ENCODE data around the gene ACTN2. TPM values are rescaled to one million over a fixed set of nuclear protein-coding genes. Genes with fewer than 3 reads are reported as not detected.

Gene ACTN2
- total RNA-seq, 1 experiment from 2014 or later, result 0.49 TPM

DNA sequence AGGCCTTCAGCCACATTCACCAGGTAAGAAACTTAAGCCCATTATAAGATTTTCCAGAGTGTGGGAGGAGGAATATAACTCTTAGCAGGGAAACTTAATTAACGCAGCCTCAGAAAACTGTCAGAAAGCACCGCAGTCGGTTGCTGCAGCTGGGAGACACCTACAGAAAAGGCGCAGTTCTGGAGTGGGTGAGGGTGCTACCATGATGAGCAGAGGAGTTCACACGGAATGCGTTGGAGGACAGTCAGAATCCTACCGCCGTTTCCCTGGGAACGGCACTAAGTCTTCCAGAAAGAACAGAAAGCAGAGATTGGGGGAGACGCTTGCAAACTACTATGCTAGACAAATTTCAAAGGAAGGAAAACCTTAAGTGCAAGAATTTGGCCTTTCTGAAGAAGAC, 6.4 kb downstream of the ACTN2 start:
- no TSS peak for BruUV-seq (replicated peaks)
- no peak for ATAC-seq

DNA sequence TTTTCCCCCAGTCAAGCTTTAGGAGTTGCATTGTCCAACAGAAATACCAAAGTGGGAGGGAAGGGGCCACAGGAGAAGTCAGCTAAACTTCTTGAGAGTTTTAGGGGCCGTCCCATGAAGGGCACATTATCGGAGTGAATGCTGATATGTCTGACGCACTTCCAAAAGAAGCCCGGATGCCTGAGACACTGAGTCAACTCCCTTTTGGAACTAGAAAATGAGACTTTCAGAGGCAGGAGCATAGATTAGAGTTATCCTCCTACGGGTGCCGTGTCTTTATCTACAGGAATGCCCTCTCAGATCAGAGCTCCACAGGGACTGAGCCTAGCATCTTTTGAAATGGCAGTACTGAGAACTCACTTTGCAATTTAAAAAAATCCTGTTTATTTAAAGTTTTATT, 13.1 kb downstream of the ACTN2 start:
- no peak for ATAC-seq
- TF ChIP-seq TCF7L2 (IDR thresholded peaks at IDR 0.05; ENCODE audit: low read depth, low read length) (no peak), POLR2AphosphoS5 (IDR thresholded peaks at IDR 0.05; ENCODE audit: low read depth, low read length) (no peak), SIN3A (IDR thresholded peaks at IDR 0.05; ENCODE audit: borderline replicate concordance, insufficient read depth, low read depth, low read length) (no peak)
- TF ChIP-seq, protein P1, sequence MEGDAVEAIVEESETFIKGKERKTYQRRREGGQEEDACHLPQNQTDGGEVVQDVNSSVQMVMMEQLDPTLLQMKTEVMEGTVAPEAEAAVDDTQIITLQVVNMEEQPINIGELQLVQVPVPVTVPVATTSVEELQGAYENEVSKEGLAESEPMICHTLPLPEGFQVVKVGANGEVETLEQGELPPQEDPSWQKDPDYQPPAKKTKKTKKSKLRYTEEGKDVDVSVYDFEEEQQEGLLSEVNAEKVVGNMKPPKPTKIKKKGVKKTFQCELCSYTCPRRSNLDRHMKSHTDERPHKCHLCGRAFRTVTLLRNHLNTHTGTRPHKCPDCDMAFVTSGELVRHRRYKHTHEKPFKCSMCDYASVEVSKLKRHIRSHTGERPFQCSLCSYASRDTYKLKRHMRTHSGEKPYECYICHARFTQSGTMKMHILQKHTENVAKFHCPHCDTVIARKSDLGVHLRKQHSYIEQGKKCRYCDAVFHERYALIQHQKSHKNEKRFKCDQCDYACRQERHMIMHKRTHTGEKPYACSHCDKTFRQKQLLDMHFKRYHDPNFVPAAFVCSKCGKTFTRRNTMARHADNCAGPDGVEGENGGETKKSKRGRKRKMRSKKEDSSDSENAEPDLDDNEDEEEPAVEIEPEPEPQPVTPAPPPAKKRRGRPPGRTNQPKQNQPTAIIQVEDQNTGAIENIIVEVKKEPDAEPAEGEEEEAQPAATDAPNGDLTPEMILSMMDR (IDR thresholded peaks at IDR 0.05), result no peak
- TF ChIP-seq, protein P2, sequence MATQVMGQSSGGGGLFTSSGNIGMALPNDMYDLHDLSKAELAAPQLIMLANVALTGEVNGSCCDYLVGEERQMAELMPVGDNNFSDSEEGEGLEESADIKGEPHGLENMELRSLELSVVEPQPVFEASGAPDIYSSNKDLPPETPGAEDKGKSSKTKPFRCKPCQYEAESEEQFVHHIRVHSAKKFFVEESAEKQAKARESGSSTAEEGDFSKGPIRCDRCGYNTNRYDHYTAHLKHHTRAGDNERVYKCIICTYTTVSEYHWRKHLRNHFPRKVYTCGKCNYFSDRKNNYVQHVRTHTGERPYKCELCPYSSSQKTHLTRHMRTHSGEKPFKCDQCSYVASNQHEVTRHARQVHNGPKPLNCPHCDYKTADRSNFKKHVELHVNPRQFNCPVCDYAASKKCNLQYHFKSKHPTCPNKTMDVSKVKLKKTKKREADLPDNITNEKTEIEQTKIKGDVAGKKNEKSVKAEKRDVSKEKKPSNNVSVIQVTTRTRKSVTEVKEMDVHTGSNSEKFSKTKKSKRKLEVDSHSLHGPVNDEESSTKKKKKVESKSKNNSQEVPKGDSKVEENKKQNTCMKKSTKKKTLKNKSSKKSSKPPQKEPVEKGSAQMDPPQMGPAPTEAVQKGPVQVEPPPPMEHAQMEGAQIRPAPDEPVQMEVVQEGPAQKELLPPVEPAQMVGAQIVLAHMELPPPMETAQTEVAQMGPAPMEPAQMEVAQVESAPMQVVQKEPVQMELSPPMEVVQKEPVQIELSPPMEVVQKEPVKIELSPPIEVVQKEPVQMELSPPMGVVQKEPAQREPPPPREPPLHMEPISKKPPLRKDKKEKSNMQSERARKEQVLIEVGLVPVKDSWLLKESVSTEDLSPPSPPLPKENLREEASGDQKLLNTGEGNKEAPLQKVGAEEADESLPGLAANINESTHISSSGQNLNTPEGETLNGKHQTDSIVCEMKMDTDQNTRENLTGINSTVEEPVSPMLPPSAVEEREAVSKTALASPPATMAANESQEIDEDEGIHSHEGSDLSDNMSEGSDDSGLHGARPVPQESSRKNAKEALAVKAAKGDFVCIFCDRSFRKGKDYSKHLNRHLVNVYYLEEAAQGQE (IDR thresholded peaks at IDR 0.05; ENCODE audit: insufficient read depth in 1 of 2, low read depth in 2 of 2, low read length in 1 of 2), result no peak
- no peak for DNase-seq (ENCODE audit: low read depth, low spot score)
- in situ Hi-C loops (cut with HindIII; ENCODE audit: low pct_unique_long_range_greater_than_20kb, low sequenced_read_pairs) (no loop called here), intact Hi-C loops (cut with micrococcal nuclease; ENCODE audit: unreplicated experiment) (no loop called here)
- no peak overlapping the region for H3K4me3 ChIP-seq (ENCODE audit: low read depth in 2 of 2, low read length in 2 of 2)
- no peak overlapping the region for H3K27ac ChIP-seq (ENCODE audit: low read length)
- no peaks in the 10 kb centered on the region for H3K4me1 ChIP-seq (ENCODE audit: control insufficient read depth, insufficient read depth, low read length)
- no peaks in the 10 kb centered on the region for H3K27me3 ChIP-seq (ENCODE audit: control insufficient read depth, insufficient read depth, low read length)
- H3K36me3 ChIP-seq (ENCODE audit: control insufficient read depth, insufficient read depth, low read length), result no peaks in the 10 kb centered on the region
- BruUV-seq (replicated peaks), result no TSS peak
- ChIA-PET CTCF (no interaction called here), POLR2A (no interaction called here)
- no peaks in the 10 kb centered on the region for H3K9me3 ChIP-seq (ENCODE audit: control insufficient read depth, insufficient read depth, low read depth, low read length)

More for the DNA sequence above, 6.4 kb downstream of the ACTN2 start:
- in situ Hi-C loops (cut with HindIII; ENCODE audit: low pct_unique_long_range_greater_than_20kb, low sequenced_read_pairs), result no loop called here
- Histone ChIP-seq H3K4me3 (ENCODE audit: low read depth in 2 of 2, low read length in 2 of 2) (no peak overlapping the region), H3K27me3 (ENCODE audit: control insufficient read depth, insufficient read depth, low read length) (peaks cover 5% of the 10 kb centered on the region; the same call in 1 of the 2 replicates), H3K9me3 (ENCODE audit: control insufficient read depth, insufficient read depth, low read depth, low read length) (no peaks in the 10 kb centered on the region), H3K4me1 (ENCODE audit: control insufficient read depth, insufficient read depth, low read length) (no peaks in the 10 kb centered on the region), H3K36me3 (ENCODE audit: control insufficient read depth, insufficient read depth, low read length) (no peaks in the 10 kb centered on the region), H3K27ac (ENCODE audit: low read length) (no peak overlapping the region)
- TF ChIP-seq TCF7L2 (IDR thresholded peaks at IDR 0.05; ENCODE audit: low read depth, low read length) (no peak), SIN3A (IDR thresholded peaks at IDR 0.05; ENCODE audit: borderline replicate concordance, insufficient read depth, low read depth, low read length) (no peak), POLR2AphosphoS5 (IDR thresholded peaks at IDR 0.05; ENCODE audit: low read depth, low read length) (no peak)
- TF ChIP-seq, protein P2 (IDR thresholded peaks at IDR 0.05; ENCODE audit: insufficient read depth in 1 of 2, low read depth in 2 of 2, low read length in 1 of 2), result no peak
- TF ChIP-seq, protein P1 (IDR thresholded peaks at IDR 0.05), result no peak
- ChIA-PET CTCF (no interaction called here), POLR2A (no interaction called here)
- DNase-seq (ENCODE audit: low read depth, low spot score), result no peak
- intact Hi-C loops (cut with micrococcal nuclease; ENCODE audit: unreplicated experiment), result no loop called here
